Fibroblast of lung (primary cell): Measurements from ENCODE around the gene NLRP6. TPM values are rescaled to one million over a fixed set of nuclear protein-coding genes. Genes with fewer than 3 reads are reported as not detected.

ENCODE experiments used
- DNase-seq, 2 donors: peaks; one replicate each; pipeline versions ENCODE4 v3.0.0 to v3.0.0-alpha.2; 2010; ENCODE audit warnings: low read depth in 2 of 2
- H2AFZ ChIP-seq: 2 replicates; pipeline ENCODE4 v1.5.1; 2012; ENCODE audit warnings: low read length, control low read depth, inconsistent platforms
- H3K27ac ChIP-seq: 2 replicates; pipeline ENCODE4 v1.5.1; 2011; ENCODE audit warnings: low read length, control low read depth; ENCODE audit not compliant: insufficient read depth
- H3K27me3 ChIP-seq: 2 replicates; pipeline ENCODE4 v1.5.1; 2011; ENCODE audit warnings: mild to moderate bottlenecking, low read length; ENCODE audit not compliant: control insufficient read depth, insufficient read depth
- H3K36me3 ChIP-seq: 2 replicates; pipeline ENCODE4 v1.5.1; 2011; ENCODE audit warnings: low read length; ENCODE audit not compliant: control insufficient read depth, insufficient read depth
- H3K4me1 ChIP-seq: 2 replicates; pipeline ENCODE4 v1.5.1; 2011; ENCODE audit warnings: low read length; ENCODE audit not compliant: control insufficient read depth, insufficient read depth; ENCODE audit errors: extremely low read depth
- H3K4me2 ChIP-seq: 2 replicates; pipeline ENCODE4 v1.5.1; 2011; ENCODE audit warnings: low read length, control low read depth; ENCODE audit not compliant: insufficient read depth; ENCODE audit errors: extremely low read depth
- H3K4me3 ChIP-seq, 4 experiments: fragments of 200-600 bp in 1 of 4; sonication (generic) in 1 of 4; replicated peaks in 1 of 4; 2 replicates each; pipeline ENCODE4 v1.5.1; 2011 to 2016; ENCODE audit warnings: low read length in 4 of 4, low read depth in 3 of 4, mild to moderate bottlenecking in 3 of 4, control low read depth in 2 of 4, inconsistent platforms in 1 of 4, mixed read lengths in 1 of 4; ENCODE audit not compliant: insufficient read depth in 1 of 4; ENCODE audit errors: control extremely low read depth in 1 of 4
- H3K79me2 ChIP-seq: 2 replicates; pipeline ENCODE4 v1.5.1; 2012; ENCODE audit warnings: mild to moderate bottlenecking, low read length, inconsistent platforms; ENCODE audit not compliant: control insufficient read depth, insufficient read depth
- H3K9ac ChIP-seq: 2 replicates; pipeline ENCODE4 v1.5.1; 2011; ENCODE audit warnings: mild to moderate bottlenecking, low read length, control low read depth; ENCODE audit not compliant: insufficient read depth
- H3K9me3 ChIP-seq: 2 replicates; pipeline ENCODE4 v1.5.1; 2012; ENCODE audit warnings: low read depth, low read length; ENCODE audit not compliant: control insufficient read depth, insufficient read depth
- H4K20me1 ChIP-seq: 2 replicates; pipeline ENCODE4 v1.5.1; 2011; ENCODE audit warnings: low read length; ENCODE audit not compliant: control insufficient read depth, insufficient read depth; ENCODE audit errors: extremely low read depth
- CTCF ChIP-seq, 2 donors: IDR thresholded peaks in 1 of 2; conservative IDR thresholded peaks in 1 of 2; 1 replicate in 1 of 2; 2 replicates in 1 of 2; pipeline ENCODE4 v1.5.1; 2011 to 2012; ENCODE audit warnings: low read length in 2 of 2, control low read depth in 1 of 2, inconsistent platforms in 1 of 2, low read depth in 1 of 2, mild to moderate bottlenecking in 1 of 2
- EZH2 ChIP-seq: IDR thresholded peaks from 2 replicates; pipeline ENCODE4 v1.5.1; 2012; ENCODE audit warnings: low read length, control low read depth, mild to moderate bottlenecking; ENCODE audit errors: missing control alignments
- polyA plus RNA-seq, 2 donors: library from polyadenylated mRNA; depleted of rRNA in 1 of 2; stranded (reverse) in 1 of 2; unstranded in 1 of 2; fragments of >200 nt; gene quantifications; 2 replicates each; pipeline ENCODE4 v1.2.1, GENCODE V29; 2011 to 2012; ENCODE audit warnings: missing spikeins in 1 of 2
- total RNA-seq: library from RNA; depleted of rRNA; stranded (reverse); fragments of >200 nt; gene quantifications from 2 replicates; pipeline ENCODE4 v1.2.1, GENCODE V29; 2014

The NLRP6 gene
- total and polyA plus RNA-seq, 2 donors (not counting 1 experiment from before 2014, with no cell fraction given): not detected

GRCh38 chr11:330307-330693 is 52.1 kb downstream of the NLRP6 start:
- peaks cover 8% of the 10 kb centered on the region for H3K4me1 ChIP-seq
- no peaks in the 10 kb centered on the region for H3K9me3 ChIP-seq
- H3K27ac ChIP-seq: no peak overlapping the region
- no peaks in the 10 kb centered on the region for H4K20me1 ChIP-seq
- no peaks in the 10 kb centered on the region for H3K36me3 ChIP-seq
- DNase-seq: no peak
- no peak overlapping the region for H2AFZ ChIP-seq
- H3K4me2 ChIP-seq: no peak overlapping the region
- no peaks in the 10 kb centered on the region for H3K79me2 ChIP-seq
- no peaks in the 10 kb centered on the region for H3K27me3 ChIP-seq
- H3K4me3 ChIP-seq: no peak overlapping the region
- H3K9ac ChIP-seq: no peak overlapping the region
- TF ChIP-seq EZH2 (no peak), CTCF (conservative IDR thresholded peaks at IDR 0.05 in 1 of 2, IDR thresholded peaks at IDR 0.05 in 1 of 2; ENCODE audit: low read depth in 1 of 2, low read length in 2 of 2) (no peak)

- no peaks in the 10 kb centered on the region for H4K20me1 ChIP-seq
- H3K9me3 ChIP-seq: no peaks in the 10 kb centered on the region
- no peak for DNase-seq
- H3K4me1 ChIP-seq: peaks cover 8% of the 10 kb centered on the region
- no peak overlapping the region for H2AFZ ChIP-seq
- H3K9ac ChIP-seq: no peak overlapping the region
- H3K4me3 ChIP-seq: no peak overlapping the region
- H3K36me3 ChIP-seq: no peaks in the 10 kb centered on the region
- no peaks in the 10 kb centered on the region for H3K79me2 ChIP-seq
- no peaks in the 10 kb centered on the region for H3K27me3 ChIP-seq
- H3K4me2 ChIP-seq: no peak overlapping the region
- H3K27ac ChIP-seq: no peak overlapping the region
- TF ChIP-seq CTCF (conservative IDR thresholded peaks at IDR 0.05 in 1 of 2, IDR thresholded peaks at IDR 0.05 in 1 of 2; ENCODE audit: low read depth in 1 of 2, low read length in 2 of 2) (no peak), EZH2 (no peak)
These were observed 52.6 kb downstream of the NLRP6 start for GRCh38 chr11:330694-331357.

- Histone ChIP-seq H3K9me3 (no peaks in the 10 kb centered on the region), H3K36me3 (no peaks in the 10 kb centered on the region), H4K20me1 (no peaks in the 10 kb centered on the region), H3K4me2 (no peak overlapping the region), H3K4me1 (peaks cover 8% of the 10 kb centered on the region), H3K79me2 (no peaks in the 10 kb centered on the region), H3K27me3 (no peaks in the 10 kb centered on the region), H2AFZ (no peak overlapping the region), H3K9ac (no peak overlapping the region), H3K4me3 (no peak overlapping the region), H3K27ac (no peak overlapping the region)
- TF ChIP-seq EZH2: no peak
- no peak for TF ChIP-seq CTCF (conservative IDR thresholded peaks at IDR 0.05 in 1 of 2, IDR thresholded peaks at IDR 0.05 in 1 of 2; ENCODE audit: low read depth in 1 of 2, low read length in 2 of 2)
- no peak for DNase-seq
These were observed 53.3 kb downstream of the NLRP6 start for GRCh38 chr11:331358-332060.
